Thyroid gland (tissue), 4 donors: ENCODE results near the gene ATP5F1C. TPM values are rescaled to one million over a fixed set of nuclear protein-coding genes. Genes with fewer than 3 reads are reported as not detected.
"Not testable (repeated sequence)": the region's sequence is repeated elsewhere in the genome, so short reads cannot be mapped to it uniquely, and the experiment has no call there.

Experiments used
- DNase-seq, 2 donors: peaks; one replicate each; pipeline ENCODE4 v3.0.0-alpha.2; 2019
- H3K27ac ChIP-seq, 3 donors: fragments of 200-600 bp; sonication (generic); 1 replicate in 2 of 3; 2 replicates in 1 of 3; pipeline ENCODE4 v1.5.1; 2016 to 2019; ENCODE audit warnings: mild to moderate bottlenecking in 1 of 3, moderate library complexity in 1 of 3
- H3K27me3 ChIP-seq: fragments of 200-600 bp; sonication (generic); one replicate; pipeline ENCODE4 v1.5.1; 2019
- H3K36me3 ChIP-seq, 2 donors: fragments of 200-600 bp; sonication (generic); one replicate each; pipeline ENCODE4 v1.5.1; 2016 to 2019
- H3K4me1 ChIP-seq, 2 donors: fragments of 200-600 bp; sonication (generic); one replicate each; pipeline ENCODE4 v1.5.1; 2017 to 2019
- H3K4me3 ChIP-seq, 3 donors: fragments of 200-600 bp; sonication (generic); replicated peaks in 1 of 3; 1 replicate in 2 of 3; 2 replicates in 1 of 3; pipeline ENCODE4 v1.5.1; 2016; ENCODE audit warnings: mild to moderate bottlenecking in 1 of 3
- H3K9me3 ChIP-seq: fragments of 200-600 bp; sonication (generic); one replicate; pipeline ENCODE4 v1.5.1; 2017
- CTCF ChIP-seq, 6 experiments: fragments of 200-600 bp in 3 of 6; fragments of 450-650 bp in 3 of 6; sonication (generic) in 3 of 6; IDR thresholded peaks; one replicate each; pipeline ENCODE4 v1.5.1; 2016 to 2019; ENCODE audit warnings: antibody characterized with exemption in 6 of 6, mild to moderate bottlenecking in 2 of 6, inconsistent platforms in 1 of 6, moderate library complexity in 1 of 6
- POLR2A ChIP-seq, 2 donors: fragments of 450-650 bp; IDR thresholded peaks; one replicate each; pipeline ENCODE4 v1.6.1; 2017; ENCODE audit warnings: antibody characterized with exemption in 2 of 2, mild to moderate bottlenecking in 2 of 2, moderate library complexity in 1 of 2
- WGBS, 2 donors: methylation state at CpG; one replicate each; pipeline ENCODE4 v1.1.5; 2017; 5-methylcytosine and 5-hydroxymethylcytosine counted together
- intact Hi-C: fragments of 100-400 bp; cut with DNase I; formaldehyde crosslinking; loops from one replicate; pipeline ENCODE4 v1.15.1; 2023
- total RNA-seq, 4 donors: library from RNA; depleted of rRNA; stranded (reverse); fragments of >200 nt; gene quantifications; one replicate each; pipeline ENCODE4 v1.2.3, GENCODE V29; 2016

The ATP5F1C gene
- total RNA-seq, 4 donors from 2014 or later, result 279 to 417 (median 352) TPM

- Histone ChIP-seq H3K36me3 (peaks cover 36 to 54% of the 10 kb centered on the region in 2 donors), H3K4me3 (no peak overlapping the region), H3K4me1 (no peaks in the 10 kb centered on the region), H3K27ac (no peak overlapping the region), H3K9me3 (no peaks in the 10 kb centered on the region), H3K27me3 (no peaks in the 10 kb centered on the region)
- 94 to 95% methylated on average over 10 of the region's 10 CpGs for WGBS, 2 donors
- no peak for TF ChIP-seq CTCF (IDR thresholded peaks at IDR 0.05)
- no peak for TF ChIP-seq POLR2A (IDR thresholded peaks at IDR 0.05)
- intact Hi-C loops, result no loop called here
- DNase-seq, result no peak
Measured at GRCh38 chr10:7767209-7767608, 20.8 kb upstream of the ATP5F1C start.

GRCh38 chr10:7768417-7768816, 19.6 kb upstream of the ATP5F1C start:
- H3K9me3 ChIP-seq, result no peaks in the 10 kb centered on the region
- TF ChIP-seq CTCF (IDR thresholded peaks at IDR 0.05) (no peak), POLR2A (IDR thresholded peaks at IDR 0.05) (no peak)
- H3K4me1 ChIP-seq, result peaks cover under 1 to 2% of the 10 kb centered on the region in 2 donors
- DNase-seq, result no peak
- no peaks in the 10 kb centered on the region for H3K27me3 ChIP-seq
- no peak overlapping the region for H3K4me3 ChIP-seq
- WGBS, 2 donors, result 89 to 90% methylated on average over 7 of the region's 7 CpGs
- intact Hi-C loops, result no loop called here
- H3K36me3 ChIP-seq, result peaks cover 25 to 42% of the 10 kb centered on the region in 2 donors
- H3K27ac ChIP-seq, result no peak overlapping the region

GRCh38 chr10:7773845-7774801, 13.9 kb upstream of the ATP5F1C start:
- TF ChIP-seq POLR2A (IDR thresholded peaks at IDR 0.05) (no peak), CTCF (IDR thresholded peaks at IDR 0.05) (no peak)
- 57 to 59% methylated on average over 10 of the region's 10 CpGs for WGBS, 2 donors
- Histone ChIP-seq H3K4me1 (peaks cover 8 to 12% of the 10 kb centered on the region in 2 donors), H3K4me3 (no peak overlapping the region), H3K27me3 (no peaks in the 10 kb centered on the region), H3K9me3 (no peaks in the 10 kb centered on the region), H3K36me3 (peaks cover 7 to 19% of the 10 kb centered on the region in 2 donors), H3K27ac (peak overlapping the region; percentile 5 to 54 (median 33))
- peak; percentile 89 to 93 for DNase-seq
- intact Hi-C loops, result no loop called here

DNA sequence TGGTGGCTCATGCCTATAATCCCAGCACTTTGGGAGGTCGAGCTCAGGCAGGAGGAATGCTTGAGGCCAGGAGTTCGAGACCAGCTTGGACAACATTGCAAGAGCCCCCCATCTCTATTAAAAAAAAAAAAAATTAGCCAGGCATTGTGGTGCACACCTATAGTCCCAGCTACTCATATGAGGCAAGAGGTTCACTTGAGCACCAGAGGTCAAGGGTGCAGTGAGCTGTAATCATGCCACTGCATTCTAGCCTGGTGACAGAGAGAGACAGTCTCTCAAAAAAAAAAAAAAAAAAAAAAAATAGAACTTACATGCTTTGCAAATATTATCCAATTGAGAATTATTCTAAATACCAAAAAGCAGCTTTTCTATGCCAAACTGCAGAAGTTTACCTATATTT, 11.2 kb upstream of the ATP5F1C start:
- TF ChIP-seq POLR2A (IDR thresholded peaks at IDR 0.05) (no peak), CTCF (IDR thresholded peaks at IDR 0.05) (no peak)
- Histone ChIP-seq H3K27me3 (no peaks in the 10 kb centered on the region), H3K27ac (no peak overlapping the region), H3K9me3 (no peaks in the 10 kb centered on the region), H3K4me1 (peaks cover 8 to 12% of the 10 kb centered on the region in 2 donors), H3K4me3 (no peak overlapping the region), H3K36me3 (peaks cover 16 to 22% of the 10 kb centered on the region in 2 donors)
- intact Hi-C loops, result no loop called here
- no peak for DNase-seq
- 94 to 95% methylated on average over 2 of the region's 2 CpGs for WGBS, 2 donors

DNA sequence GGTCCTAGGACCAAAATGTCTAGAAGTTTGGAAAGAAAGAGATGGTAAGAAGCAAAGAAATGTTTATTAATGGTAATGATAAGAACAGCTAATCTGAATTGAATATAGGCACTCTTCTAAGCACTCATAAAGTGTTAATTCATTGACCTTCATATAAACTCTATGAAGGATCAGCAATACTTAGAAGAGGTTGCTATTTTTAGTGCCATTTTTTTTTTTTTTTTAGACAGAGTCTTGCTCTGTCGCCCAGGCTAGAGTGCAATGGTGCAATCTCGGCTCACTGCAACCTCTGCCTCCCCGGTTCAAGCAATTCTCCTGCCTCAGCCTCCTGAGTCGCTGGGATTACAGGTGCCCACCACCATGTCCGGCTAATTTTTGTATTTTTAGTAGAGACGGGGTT, 5.8 kb upstream of the ATP5F1C start:
- WGBS, 2 donors, result 85 to 93% methylated on average over 6 of the region's 6 CpGs
- DNase-seq, H3K9me3 ChIP-seq, H3K27me3 ChIP-seq, H3K4me3 ChIP-seq, intact Hi-C loops, H3K4me1 ChIP-seq, H3K27ac ChIP-seq: not testable (repeated sequence)
- H3K36me3 ChIP-seq, result peaks cover 10 to 22% of the 10 kb centered on the region in 2 donors
